ENCODE data around the gene CFAP57.

- TF ChIP-seq EZH2 (IDR thresholded peaks at IDR 0.05; ENCODE audit: borderline replicate concordance) (no peak), CTCF (IDR thresholded peaks at IDR 0.05; ENCODE audit: poor library complexity) (no peak), EZH2phosphoT487 (IDR thresholded peaks at IDR 0.05; ENCODE audit: low read depth, severe bottlenecking, unreplicated experiment) (no peak)
Observed at GRCh38 chr1:43143441-43143888, 28.7 kb upstream of the CFAP57 start.
